Stimulated activated naive CD8-positive, alpha-beta T cell treated with anti-CD3 and anti-CD28 coated beads, Interleukin-15, Interleukin-2, amounts not matched to agents 100 U/mL and 50 U/mL, for 24 hours (primary cell): Measurements from ENCODE around the gene ASB13.
A peak's percentile ranks its signal among the peaks of the same experiment; 100 is the strongest.
"Not testable (repeated sequence)": the region's sequence is repeated elsewhere in the genome, so short reads cannot be mapped to it uniquely, and the experiment has no call there.

ENCODE experiments used
- ATAC-seq: fragments of 150-1000 bp; cut with Tn5 transposase; one replicate; pipeline ENCODE4 v1.10.0; 2021
- DNase-seq: peaks from one replicate; pipeline ENCODE4 v3.0.0; 2021

The ASB13 gene

DNA sequence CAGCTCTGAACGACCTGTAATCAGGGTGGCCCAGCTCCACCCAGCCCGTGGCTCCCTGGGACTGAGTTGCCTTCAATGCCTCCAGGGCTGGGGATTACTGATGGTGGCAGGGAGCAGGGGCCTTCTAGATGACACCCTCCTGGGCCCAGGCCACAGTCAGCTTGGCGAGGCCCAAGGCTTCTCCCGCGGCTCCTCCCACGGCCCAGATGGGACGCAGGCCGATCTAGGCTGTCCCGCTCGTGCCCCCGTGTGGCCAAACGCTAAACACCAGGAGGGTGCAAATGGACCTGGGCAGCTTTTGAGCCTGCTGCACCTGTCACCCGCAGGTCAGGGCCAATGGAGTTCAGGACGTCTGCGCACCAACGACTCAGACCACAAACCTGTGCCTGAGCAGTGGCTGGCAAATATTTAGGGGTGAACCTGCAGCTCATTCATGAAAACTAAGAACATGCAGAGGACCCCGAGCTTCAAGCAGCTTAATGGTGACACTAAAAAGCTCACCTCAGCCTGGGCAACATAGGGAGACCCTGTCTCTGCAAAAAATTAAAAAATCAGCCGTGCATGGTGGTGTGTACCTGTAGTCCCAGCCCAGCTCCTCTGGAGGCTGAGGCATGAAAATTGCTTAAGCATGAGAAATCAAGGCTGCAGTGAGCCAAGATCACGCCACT, 43.2 kb downstream of the ASB13 start:
- ATAC-seq (peak; percentile 86), DNase-seq (peak; percentile 90)

DNA sequence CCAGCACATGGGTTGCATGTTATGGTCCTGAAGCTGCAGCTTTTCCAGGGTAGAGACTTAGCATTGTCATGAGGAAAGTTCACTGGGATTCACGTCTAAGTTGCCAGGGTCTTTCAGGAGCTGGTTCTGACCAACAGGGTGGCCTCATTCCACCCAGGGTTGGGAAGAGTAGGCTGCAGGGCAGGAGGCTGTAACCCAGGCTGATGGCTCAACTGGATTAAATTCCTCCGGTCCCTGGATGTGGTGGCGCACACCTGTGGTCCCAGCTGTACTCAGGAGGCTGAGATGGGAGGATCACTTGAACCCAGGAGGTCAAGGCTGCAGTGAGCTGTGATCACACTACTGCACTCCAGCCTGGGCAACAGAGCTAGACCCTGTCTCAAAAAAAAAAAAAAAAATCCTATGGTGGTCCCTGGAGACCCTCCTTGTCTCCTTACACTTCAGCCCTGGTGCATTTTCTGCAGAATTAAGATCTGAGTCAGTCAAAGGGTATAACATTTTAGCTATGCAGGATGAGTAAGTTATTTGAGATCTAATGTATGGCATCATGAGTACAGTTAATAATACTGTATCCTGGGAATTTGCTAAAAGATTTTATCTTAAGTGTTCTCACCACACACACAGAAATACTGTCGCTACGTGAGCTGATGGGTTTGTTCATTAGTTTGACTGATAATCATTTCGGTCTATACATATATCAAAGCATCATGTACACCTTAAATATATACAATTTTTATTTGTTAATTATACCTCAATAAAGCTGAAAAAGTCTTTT, 44.0 kb downstream of the ASB13 start:
- DNase-seq, result no peak

DNA sequence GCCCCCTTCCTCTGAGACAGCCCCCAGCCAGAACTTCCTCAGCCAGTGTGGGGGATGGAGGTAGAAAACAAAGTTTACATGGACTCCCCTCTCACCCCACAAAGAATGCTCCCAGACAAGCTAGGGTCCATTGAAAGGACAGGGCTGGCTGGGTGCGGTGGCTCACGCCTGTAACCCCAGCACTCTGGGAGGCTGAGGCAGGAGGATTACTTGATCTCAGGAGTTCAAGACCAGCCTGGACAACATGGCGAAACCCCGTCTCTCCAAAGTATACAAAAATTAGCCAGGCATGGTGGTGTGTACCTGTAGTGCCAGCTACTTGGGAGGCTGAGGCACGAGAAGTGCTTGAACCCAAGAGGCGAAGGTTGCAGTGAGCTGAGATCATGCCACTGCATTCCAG, 45.0 kb downstream of the ASB13 start:
- not testable (repeated sequence) for ATAC-seq

More for the DNA sequence above, 44.0 kb downstream of the ASB13 start:
- no peak for ATAC-seq

DNA sequence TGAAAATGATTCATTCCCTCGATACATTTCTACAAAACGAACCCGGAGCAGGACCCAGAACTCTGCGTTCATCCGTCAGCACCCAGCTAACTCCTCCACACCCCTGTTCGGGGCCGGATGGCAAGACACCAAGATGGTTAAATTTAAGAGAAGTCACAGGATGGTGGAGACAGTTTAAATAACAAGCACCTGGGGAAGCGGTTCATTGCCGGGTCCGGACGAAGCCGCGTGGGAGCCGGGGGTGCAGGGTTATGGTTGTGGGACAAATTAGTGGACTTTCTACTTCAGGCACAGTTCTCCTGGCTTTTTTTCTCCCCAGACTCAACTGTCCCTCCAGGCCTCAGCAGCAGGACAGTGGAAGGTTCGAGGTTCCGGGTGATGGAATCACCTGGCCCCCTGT, 45.4 kb downstream of the ASB13 start:
- ATAC-seq (no peak), DNase-seq (no peak)

More for the DNA sequence above, 45.0 kb downstream of the ASB13 start:
- not testable (repeated sequence) for DNase-seq

DNA sequence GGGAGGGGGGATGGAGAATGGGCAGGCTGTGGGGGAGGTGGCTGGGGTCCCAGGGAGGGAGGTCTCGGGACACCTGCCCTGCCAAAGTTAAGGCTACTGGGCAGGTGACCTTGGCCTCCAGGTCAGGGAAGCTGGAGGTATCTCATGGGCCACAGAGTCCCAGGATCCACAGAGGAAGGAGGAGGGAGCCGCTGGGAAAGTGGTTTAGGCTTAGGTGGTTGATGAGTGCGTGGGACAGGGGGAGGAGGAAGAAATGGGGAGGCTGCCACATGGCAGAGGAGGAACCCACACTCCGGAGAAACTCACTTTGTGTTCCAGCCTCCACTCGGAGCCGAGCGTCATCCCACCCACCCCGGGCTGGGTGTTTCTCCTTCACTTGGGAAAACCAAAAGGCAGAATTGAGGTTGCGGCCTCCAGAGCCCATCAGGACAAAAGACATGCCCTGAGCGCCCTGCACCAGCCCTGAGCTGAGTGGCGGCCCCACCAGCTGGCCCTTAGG, 46.1 kb downstream of the ASB13 start:
- ATAC-seq (no peak), DNase-seq (no peak)

DNA sequence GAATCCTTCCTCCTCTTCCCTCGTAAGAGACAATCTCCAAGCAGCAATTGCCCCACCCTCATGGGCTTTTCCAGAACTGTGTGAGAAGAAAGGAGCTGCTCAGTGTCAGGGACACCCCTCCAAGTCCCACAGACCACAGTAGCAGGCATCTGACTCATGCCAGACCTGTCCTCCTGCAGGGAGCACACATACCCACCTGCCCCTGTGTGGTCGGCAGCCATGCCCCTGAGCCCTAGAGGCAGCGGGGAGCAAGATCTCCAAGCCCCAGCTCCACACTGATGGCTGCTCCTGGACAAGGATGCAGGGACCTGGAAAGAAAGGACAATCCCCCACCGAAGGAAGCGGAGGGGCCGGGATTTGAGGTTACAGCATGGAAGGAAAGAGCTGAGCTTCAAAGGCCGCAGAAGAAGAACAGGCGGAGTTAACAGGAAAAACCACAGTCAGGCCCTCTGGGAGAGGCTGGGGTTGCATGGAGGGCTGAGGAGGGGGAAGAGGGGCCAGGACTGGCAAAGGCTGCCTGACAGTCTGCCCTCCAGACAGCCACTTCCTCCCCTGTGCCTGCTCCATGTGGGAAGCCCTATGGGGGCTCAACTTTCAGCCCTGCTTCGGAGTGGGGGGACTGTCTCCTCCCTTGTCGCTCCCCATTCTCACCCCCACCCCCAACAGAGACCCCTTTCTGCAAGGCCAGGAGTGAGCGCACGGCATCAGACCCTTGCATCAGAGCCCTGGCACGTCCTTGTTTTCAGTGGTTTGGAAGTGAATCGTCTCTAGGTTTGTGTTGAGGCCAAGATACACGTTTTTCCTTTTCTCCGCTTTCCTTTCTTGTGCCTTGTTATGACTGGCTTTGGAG, 46.8 kb downstream of the ASB13 start:
- no peak for ATAC-seq
- no peak for DNase-seq

DNA sequence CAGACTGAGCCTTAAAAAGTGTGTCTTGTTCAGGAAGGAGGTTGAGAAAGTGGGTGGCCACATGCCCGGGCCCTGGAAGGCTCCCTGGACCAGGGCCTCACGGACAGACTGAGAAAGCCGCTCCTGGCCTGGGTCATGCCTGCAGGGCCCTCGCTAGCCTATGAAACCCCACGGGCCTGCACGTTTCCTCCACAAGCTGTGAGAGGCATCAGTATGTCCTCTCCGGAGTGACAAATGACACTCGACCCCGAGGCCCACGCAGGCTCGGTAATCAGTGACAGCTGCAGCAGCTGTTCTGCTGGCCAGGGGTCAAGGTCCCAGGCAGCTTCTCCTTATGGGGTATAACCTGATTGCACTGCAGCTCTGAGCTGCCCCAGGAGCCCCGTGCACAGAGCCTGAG, 47.6 kb downstream of the ASB13 start:
- no peak for DNase-seq
- ATAC-seq, result no peak

DNA sequence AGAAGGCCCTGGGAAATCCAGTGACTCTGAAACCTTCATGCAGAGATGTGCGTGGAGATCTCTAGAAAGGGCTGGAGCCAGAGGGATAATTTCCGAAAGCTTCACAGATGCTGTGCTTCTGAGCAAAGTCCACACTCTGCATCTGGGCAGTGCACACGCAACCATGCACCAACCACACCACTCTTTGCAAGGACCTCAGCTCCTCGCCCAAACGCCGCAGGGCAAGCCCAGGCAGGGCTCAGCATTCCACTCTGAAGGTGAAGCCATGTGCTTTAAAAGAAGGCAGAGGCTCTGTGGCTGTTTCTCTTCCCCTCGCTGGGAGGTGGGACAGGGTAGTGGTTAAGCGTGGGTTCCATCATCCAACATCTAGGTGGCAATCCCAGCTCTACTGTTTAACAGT, 48.4 kb downstream of the ASB13 start:
- ATAC-seq (no peak), DNase-seq (no peak)

DNA sequence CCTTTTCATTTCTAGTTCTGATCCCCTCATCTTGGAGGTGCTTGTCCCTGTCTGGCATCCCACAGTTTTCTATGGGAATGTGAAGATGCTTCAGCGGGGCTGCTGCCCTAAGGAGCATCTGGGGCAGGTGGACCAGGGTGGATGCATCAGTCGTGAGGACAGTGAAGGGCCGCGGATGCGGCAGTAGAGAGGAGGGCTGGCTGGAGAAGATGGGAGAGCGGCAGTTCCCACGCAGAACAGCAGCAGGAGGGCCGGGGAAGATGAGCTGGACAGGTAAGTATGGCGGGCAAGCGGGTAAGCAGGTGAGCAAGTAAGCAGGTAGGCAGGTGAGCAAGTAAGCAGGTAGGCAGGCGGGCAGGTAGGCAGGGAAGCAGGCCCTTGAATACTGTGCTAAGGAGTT, 48.9 kb downstream of the ASB13 start:
- DNase-seq (no peak), ATAC-seq (no peak)

DNA sequence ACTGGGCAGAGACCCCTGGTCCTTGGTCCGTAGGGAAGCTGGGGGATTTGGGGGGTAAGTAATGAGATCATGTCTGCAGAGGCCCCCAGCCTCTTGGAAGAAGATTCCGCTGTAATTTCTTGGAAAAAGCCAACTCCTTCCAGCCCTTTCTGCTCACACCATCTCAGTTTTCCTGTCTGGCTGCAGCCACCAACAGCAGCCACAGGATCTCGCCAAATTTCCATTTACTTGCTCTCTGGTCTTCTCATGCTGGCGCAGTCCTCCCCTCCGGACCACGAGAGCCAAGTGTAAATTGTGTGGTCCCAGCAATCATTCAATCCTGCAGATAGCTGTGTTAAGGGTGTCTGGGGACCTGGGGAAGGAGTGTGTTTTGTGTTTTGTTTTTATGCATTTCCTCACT, 49.6 kb downstream of the ASB13 start:
- ATAC-seq (no peak), DNase-seq (no peak)

DNA sequence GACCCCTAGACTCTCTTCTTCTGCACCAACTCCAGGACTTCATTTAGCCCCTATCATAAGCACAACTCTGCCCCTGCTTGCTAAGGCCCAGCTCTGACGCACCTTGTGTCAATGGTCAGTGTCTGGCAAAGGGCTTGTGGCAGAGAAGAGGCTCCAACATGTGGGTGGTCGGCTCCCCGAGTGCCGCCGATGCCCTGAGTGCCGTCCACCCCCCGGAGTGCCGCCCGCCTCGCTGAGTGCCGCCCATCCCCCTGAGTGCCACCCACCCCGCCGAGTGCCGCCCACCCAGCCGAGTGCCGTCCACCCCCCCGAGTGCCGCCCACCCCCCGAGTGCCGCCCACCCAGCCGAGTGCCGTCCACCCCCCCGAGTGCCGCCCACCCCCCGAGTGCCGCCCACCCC, 50.3 kb downstream of the ASB13 start:
- DNase-seq (no peak), ATAC-seq (no peak)

DNA sequence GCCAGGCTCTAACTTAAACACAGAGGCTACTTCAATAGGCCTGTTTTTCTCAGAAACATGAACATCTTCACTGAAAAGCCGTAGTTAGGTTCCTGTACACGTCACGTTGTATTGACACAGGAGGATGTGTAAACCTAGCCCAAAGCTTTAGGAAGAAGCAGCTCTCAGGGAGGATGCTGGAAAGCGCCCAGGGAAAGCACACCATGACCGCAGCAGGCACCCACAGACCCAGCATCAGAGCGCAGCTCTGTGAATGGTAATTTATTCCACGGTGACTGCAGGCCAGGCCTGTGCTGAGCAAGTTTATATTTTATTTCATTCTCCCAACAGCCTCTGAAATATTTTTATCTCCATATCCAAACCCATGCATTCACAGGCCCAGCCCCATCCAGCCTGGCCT, 51.1 kb downstream of the ASB13 start:
- no peak for DNase-seq
- no peak for ATAC-seq

DNA sequence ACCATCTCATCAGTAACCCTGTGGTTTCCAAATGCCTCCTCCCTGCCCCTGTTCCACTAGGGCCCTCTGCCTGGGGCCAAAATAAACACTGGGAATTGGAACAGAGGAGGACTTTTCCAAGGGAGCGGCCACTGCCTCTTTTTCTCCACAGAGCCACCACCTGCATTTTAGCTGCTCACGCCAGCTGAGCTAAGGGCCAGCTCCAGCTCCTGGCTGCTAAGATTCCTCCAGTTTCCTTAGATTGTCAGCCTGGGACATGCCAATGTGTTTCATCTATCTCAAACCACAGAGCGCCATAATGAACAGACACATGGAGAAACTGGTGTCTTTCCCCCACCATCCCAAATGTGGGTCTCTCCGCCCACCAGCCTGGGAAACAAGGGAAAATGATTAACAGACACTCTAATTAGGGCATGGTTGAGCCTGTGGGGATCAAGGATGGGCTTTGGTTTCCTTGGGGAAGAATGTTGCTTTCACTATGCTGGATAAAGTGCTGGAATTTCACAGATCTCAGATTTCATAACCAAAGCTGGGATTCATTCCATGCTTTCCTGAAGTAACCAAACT, 52.2 kb downstream of the ASB13 start:
- DNase-seq, result no peak
- ATAC-seq, result no peak

DNA sequence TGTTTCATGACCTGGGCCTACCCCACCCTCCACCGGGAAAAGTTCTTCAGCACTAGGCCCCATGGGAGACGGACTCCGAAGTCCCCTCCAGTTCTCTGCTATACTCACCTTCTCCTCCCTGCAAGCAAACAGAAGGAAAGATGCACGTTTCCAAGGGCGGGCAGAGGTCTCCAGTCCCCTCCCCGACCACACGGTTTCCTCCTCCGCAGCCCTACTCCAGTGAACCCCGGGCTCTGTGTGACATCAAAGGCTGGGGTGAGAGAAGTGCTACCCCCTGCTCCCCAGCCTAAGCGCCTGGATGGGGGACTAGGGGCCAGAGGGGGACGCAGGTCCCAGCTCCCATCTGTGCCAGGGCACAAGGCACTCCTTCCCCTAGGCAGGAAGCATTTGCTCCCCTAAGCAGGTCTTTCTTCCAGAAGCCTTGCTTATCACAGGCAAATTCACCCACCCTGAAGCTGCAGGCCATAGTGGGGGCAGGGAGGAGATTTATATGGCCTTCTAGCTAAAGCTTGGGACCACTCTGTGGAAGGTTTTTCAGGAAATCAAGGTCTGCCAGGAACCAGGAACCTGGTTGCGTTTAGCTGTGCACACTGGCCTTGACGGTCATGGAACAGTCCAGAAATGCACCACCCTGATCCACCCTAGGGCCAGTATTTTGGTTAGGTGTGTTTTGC, 52.8 kb downstream of the ASB13 start:
- DNase-seq (no peak), ATAC-seq (no peak)

DNA sequence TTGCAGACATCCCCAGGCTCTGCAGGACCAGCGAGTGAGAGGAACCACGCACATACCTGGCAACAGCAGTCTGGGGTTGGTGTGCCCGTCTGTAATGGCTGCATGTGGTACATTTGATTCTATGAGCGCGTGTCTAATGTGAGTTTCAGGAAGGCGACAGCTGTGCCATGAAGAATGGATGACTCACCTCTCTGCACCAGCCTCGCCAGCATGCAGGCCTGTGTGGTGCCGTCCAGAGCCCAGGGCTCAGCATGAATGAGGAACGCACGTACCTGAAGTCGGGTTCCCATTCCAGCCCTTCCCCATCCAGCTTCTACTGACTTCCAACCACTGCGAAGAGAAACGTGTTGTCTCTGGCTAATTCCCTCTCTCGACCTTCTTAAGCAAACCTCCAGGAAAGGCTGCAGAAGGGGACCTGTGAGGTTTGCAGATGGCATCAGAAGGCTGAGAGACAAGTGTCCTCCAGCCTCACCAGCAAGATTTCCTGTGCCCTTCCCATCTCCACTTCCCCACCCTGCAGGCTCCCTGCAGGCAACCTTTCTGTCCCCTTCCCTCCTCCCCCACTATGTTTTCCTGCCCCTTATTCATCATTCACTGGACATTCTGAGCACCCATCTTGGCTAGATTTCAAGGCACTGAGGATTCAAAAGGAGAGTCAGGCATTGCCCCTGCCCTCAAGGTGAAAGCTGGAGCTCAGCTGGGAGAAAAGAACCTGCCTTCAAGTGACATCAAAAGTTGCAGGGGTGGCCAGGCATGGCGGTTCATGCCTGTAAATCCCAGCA, 54.3 kb downstream of the ASB13 start:
- DNase-seq, result no peak
- no peak for ATAC-seq

DNA sequence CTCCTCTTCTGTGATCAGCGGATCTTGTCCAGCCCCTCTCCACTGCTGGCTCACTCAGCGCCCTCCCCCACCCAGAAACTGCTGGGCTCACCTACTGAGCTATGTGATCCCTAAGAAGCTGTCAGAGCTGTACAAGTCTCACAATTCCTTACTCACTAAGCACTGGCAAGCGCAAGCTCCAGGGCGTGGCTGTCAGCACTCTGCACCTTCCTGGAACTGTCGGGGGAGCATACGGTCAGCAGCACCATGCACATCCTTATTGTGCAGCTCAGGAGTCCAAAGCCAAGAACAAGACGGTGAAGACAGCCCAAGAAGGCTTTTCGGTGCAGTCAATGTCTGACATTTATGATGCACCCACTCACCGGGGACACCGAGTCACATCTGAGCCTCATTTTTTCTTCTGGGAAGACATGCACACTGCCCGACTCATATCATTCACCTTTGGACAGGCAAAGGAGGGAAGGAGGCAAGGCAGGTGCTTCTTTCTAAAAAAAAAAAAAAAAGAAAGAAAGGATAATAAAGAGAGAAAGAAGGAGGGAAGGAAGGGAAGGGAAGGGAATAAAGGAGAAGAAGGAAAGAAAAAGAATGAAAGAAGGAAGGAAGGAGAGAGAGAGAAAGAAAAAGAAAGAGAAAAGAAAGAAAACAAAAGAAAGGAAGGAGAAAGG, 56.3 kb downstream of the ASB13 start:
- DNase-seq (no peak), ATAC-seq (no peak)

DNA sequence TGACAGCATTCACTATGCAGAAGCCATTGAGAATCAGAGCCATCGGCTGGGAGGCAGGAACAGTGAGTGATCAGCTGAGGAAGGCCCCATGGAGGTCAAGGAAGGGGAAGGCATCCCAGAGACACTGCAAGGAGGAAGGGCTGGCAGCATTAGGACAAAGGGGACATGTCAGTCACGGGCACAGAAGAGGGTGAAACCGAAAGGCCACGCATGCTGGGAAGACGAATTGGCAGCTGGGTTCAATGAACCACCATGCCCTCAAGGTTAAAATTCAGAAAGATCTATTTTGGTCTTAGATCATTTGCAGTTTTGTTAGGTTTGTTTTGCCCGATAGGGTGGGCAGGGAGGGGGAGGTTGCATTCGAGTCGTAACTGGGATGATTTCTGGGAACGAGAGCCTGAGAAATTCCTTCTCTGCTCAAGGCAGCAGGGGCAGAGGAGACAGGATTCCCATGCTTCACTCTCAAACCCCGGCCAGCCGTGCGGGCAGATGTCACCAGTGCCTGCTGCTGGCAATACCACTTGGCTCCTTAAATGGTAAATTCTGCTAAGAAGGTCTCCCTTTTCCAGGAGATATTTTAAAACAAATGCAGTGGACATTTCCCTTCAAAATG, 57.7 kb downstream of the ASB13 start:
- no peak for DNase-seq
- ATAC-seq, result no peak

DNA sequence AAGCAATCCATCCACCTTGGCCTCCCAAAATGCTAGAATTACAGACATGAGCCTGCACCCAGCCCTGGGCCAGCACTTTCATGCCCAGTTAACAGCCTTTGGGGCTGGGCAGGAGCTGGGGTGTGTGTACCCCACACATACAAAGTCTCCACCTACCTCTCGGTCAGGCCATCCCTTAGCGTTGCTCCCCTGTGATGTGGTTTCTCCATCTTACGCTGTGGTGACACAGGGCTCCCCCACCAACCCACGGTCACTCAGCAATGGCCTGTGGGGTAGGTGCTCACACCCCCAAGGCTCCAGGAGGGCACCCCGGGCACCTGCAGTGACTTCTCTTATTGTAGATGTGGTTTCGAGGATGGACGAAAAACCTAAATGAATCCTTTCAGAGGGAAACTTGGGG, 58.8 kb downstream of the ASB13 start:
- DNase-seq (no peak), ATAC-seq (no peak)

DNA sequence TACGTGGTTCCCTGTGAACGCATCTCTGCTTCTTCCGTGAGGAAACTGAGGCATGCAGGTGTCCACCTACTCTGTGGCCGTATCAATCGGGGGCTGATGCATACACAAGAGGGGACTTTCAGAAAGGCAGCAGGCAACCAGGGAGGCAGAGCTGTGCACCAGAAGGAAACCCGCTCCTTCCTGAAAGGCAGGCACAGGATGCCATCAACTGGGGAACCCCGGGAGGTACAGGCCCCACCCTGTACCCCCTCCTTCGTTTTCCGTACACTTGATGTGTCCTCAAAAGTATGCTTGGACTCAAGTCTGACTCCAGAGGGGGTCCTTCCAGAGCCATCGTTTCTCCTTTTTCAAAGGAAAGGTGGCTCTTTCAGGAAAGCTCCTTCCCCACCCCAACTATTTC, 59.5 kb downstream of the ASB13 start:
- no peak for DNase-seq
- ATAC-seq, result no peak

DNA sequence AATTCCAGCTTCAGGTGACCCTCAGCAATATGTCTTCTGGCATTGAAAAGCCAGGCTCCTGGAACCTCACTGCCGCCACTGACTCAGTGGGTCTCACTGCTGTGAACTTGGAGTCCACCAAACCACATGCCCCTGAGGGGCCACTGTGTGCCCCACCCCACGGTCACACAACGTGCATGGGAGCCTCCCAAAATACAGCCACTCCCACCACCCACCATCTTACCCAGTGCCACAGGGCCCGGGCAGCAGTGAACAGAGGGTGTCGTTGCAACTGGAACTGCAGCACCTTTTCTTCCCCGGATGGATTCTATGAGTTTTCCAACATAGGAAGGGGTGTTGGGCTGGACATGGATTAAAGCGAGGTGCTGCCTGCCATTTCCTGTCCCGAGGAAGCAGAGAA, 60.1 kb downstream of the ASB13 start:
- DNase-seq (no peak), ATAC-seq (no peak)
